H7 (cell line): ENCODE results near the gene OR1S1. TPM values are rescaled to one million over a fixed set of nuclear protein-coding genes. Genes with fewer than 3 reads are reported as not detected.
"Not testable (repeated sequence)": the region's sequence is repeated elsewhere in the genome, so short reads cannot be mapped to it uniquely, and the experiment has no call there.

Experiments used
- DNase-seq: peaks from one replicate; pipeline ENCODE4 v3.0.0; 2012
- H3K27me3 ChIP-seq: 2 replicates; pipeline ENCODE4 v1.6.0; 2011; ENCODE audit warnings: mild to moderate bottlenecking, low read length; ENCODE audit not compliant: control insufficient read depth, insufficient read depth
- H3K36me3 ChIP-seq: replicated peaks from 2 replicates; pipeline ENCODE4 v1.5.1; 2011; ENCODE audit warnings: low read length; ENCODE audit not compliant: control insufficient read depth, insufficient read depth
- H3K4me3 ChIP-seq: 2 replicates; pipeline ENCODE4 v1.5.1; 2011; ENCODE audit warnings: low read depth, mild to moderate bottlenecking, control low read depth, low read length, moderate library complexity; ENCODE audit not compliant: insufficient read depth
- total RNA-seq: library from RNA; depleted of rRNA; stranded (reverse); fragments of >200 nt; shearing (Covaris generic); gene quantifications from 2 replicates; pipeline ENCODE4 v1.2.3, GENCODE V29; 2014; rRNA removed

The OR1S1 gene
- not detected in 2 replicates for total RNA-seq

GRCh38 chr11:58212420-58212819, at the start of gene OR1S1:
Gene OR1S1 (plus strand): TSS chr11:58212720.
- H3K4me3 ChIP-seq, DNase-seq, H3K27me3 ChIP-seq, H3K36me3 ChIP-seq: not testable (repeated sequence)

DNA sequence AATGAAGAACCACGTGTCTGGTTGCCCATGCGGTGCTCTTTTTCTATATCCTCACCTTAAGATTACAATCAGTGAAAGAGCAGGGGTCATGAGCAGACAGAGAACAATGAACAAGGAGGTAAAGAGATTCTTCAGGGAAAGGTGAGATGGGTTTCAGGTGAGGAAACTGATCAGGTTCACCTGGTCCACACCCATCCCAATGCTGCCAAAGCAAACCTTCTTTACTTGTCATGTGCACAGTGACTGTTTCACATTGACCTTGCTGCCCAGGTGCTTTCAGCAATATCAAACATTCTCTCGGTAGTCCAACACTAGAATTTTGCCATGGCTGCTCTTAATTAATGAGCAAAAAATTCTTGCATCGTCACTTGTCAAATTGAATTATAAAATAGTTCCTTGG, 48.1 kb upstream of the OR1S1 start:
- H3K27me3 ChIP-seq = no peaks in the 10 kb centered on the region
- H3K36me3 ChIP-seq = no peaks in the 10 kb centered on the region
- H3K4me3 ChIP-seq = no peak overlapping the region
- DNase-seq = no peak

DNA sequence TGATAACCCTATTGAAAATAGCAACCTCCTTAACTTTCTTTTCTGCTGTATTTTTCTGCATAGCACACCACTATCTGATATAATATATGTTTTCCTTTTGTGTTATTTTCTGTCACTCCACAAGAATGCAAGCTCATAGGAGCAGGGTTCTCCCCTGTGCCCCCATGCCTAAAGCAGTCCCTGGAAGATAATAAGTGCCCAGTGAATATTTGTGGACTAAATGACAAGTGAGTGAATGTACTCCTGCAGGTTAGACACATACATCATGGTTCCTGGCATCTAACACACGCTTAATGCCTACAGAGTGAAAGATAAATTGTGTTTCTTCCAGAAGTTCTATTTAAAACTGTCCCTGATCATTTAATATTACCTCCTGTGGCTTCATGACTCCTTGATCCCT, 47.5 kb upstream of the OR1S1 start:
- H3K27me3 ChIP-seq = no peaks in the 10 kb centered on the region

DNA sequence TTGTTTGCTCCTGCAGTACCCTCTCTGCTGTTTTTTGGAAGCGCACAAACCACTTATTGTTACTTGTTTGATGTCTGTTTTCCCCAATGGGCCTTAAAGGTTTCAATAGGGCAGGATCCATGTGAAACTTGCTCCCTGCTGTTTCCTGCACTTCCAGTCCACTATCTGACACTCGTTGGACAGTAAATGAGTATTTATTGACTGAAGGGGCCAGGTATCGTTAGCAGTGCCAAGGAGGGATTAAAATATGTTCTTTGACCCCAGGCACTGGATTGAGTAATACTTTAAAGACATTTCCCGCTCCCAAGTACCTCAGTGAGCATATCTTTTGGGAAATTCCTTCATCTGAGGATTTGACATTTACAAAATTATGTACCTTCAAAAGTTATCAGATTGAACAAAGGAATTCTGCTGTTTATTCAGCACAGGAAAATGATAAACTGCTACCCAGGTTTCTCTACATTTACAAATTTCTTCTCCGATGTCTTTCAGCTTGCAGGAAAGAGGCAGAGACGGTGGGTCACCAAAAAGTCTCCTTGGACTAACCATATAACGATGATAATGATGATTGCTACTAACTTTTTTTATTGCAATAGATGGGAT, 46.9 kb upstream of the OR1S1 start:
- Histone ChIP-seq H3K4me3 (no peak overlapping the region), H3K27me3 (no peaks in the 10 kb centered on the region), H3K36me3 (no peaks in the 10 kb centered on the region)
- no peak for DNase-seq

More for the DNA sequence above, 47.5 kb upstream of the OR1S1 start:
- Histone ChIP-seq H3K36me3 (no peaks in the 10 kb centered on the region), H3K4me3 (no peak overlapping the region)
- no peak for DNase-seq

- DNase-seq = no peak
- H3K27me3 ChIP-seq = no peaks in the 10 kb centered on the region
- no peak overlapping the region for H3K4me3 ChIP-seq
- no peaks in the 10 kb centered on the region for H3K36me3 ChIP-seq
Measured at GRCh38 chr11:58177409-58178054, 35.0 kb upstream of the OR1S1 start.

- Histone ChIP-seq H3K36me3 (no peaks in the 10 kb centered on the region), H3K4me3 (no peak overlapping the region), H3K27me3 (no peaks in the 10 kb centered on the region)
- no peak for DNase-seq
Measured at GRCh38 chr11:58178444-58178843, 34.1 kb upstream of the OR1S1 start.

- Histone ChIP-seq H3K27me3 (no peaks in the 10 kb centered on the region), H3K4me3 (no peak overlapping the region), H3K36me3 (no peaks in the 10 kb centered on the region)
- no peak for DNase-seq
Measured at GRCh38 chr11:58179648-58180047, 32.9 kb upstream of the OR1S1 start.

- Histone ChIP-seq H3K4me3 (no peak overlapping the region), H3K36me3 (no peaks in the 10 kb centered on the region), H3K27me3 (no peaks in the 10 kb centered on the region)
- DNase-seq = no peak
Measured at GRCh38 chr11:58186938-58187337, 25.6 kb upstream of the OR1S1 start.

- no peak for DNase-seq
- H3K4me3 ChIP-seq = no peak within 1 kb of the TSS
- H3K36me3 ChIP-seq = no peaks in the 10 kb centered on the region
- H3K27me3 ChIP-seq = no peaks in the 10 kb centered on the region
Measured at GRCh38 chr11:58188770-58189169, 23.8 kb upstream of the OR1S1 start, which contains the start of gene OR9Q2. Gene OR9Q2 (plus strand): TSS chr11:58189070. CDS start chr11:58190491, 1,421 bp downstream.

DNA sequence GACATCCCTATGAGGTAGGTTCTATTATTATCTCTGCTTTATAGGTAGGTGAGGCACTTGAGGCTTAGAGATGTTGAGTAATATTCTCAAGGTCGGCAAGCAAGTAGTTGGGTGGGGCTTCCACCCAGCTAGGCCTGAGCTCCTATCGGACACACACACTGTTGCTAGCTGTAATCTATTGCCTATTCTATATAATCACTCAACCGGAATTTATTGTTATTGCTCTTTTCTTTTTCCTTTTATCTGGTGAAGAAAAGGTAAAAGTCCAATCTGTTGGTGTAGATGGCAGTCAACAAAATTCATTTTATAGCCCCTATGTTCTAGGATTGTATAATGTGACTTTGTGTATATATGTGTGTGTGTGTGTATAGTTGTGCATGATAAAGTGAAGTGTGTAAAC, 20.3 kb upstream of the OR1S1 start:
- no peak for DNase-seq
- Histone ChIP-seq H3K4me3 (no peak overlapping the region), H3K27me3 (no peaks in the 10 kb centered on the region), H3K36me3 (no peaks in the 10 kb centered on the region)

DNA sequence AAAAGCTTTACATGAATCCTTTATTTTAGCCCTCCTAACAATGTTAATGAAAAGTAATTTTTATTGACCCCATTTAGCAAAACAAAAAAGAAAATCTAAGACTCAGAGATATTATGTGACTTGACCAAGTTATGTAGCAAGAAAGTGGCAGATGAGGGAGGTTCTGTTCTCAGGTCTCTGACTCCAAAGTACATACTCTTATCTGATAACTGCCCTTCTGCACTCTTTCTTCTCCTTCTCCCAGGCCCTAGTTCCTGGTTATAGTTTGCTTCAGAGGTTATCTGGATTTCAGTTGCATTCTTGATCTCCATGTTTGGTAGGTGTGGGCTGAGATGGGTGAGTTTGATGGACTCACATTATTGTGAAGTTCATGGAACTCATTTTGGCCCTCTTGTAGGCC, 19.1 kb upstream of the OR1S1 start:
- no peaks in the 10 kb centered on the region for H3K27me3 ChIP-seq
- no peak for DNase-seq
- no peak overlapping the region for H3K4me3 ChIP-seq

GRCh38 chr11:58195939-58196338, 16.6 kb upstream of the OR1S1 start:
- Histone ChIP-seq H3K36me3 (no peaks in the 10 kb centered on the region), H3K4me3 (no peak overlapping the region), H3K27me3 (no peaks in the 10 kb centered on the region)
- DNase-seq = no peak

More for the DNA sequence above, 19.1 kb upstream of the OR1S1 start:
- H3K36me3 ChIP-seq = no peaks in the 10 kb centered on the region

GRCh38 chr11:58199271-58199670, 13.2 kb upstream of the OR1S1 start:
- H3K4me3 ChIP-seq = no peak overlapping the region
- DNase-seq = no peak
- no peaks in the 10 kb centered on the region for H3K27me3 ChIP-seq
- no peaks in the 10 kb centered on the region for H3K36me3 ChIP-seq

- no peaks in the 10 kb centered on the region for H3K27me3 ChIP-seq
- no peaks in the 10 kb centered on the region for H3K36me3 ChIP-seq
- no peak within 1 kb of the TSS for H3K4me3 ChIP-seq
- no peak for DNase-seq
Measured at GRCh38 chr11:58204042-58204441, 8.5 kb upstream of the OR1S1 start, which contains the start of gene OR1S2. Gene OR1S2 (minus strand): TSS chr11:58204142. CDS start chr11:58204142, 0 bp downstream.

GRCh38 chr11:58216476-58216875, 4.0 kb downstream of the OR1S1 start:
- Histone ChIP-seq H3K27me3 (no peaks in the 10 kb centered on the region), H3K36me3 (no peaks in the 10 kb centered on the region), H3K4me3 (no peak overlapping the region)
- no peak for DNase-seq
